Coronary artery (tissue), 2 donors: Measurements from ENCODE around the gene NPNT.
A peak's percentile ranks its signal among the peaks of the same experiment; 100 is the strongest.

Source experiments
- DNase-seq: peaks from one replicate; pipeline ENCODE4 v3.0.0-alpha.2; 2017; ENCODE audit warnings: low spot score
- H3K27ac ChIP-seq, 2 donors: fragments of 200-600 bp; sonication (generic); one replicate each; pipeline ENCODE4 v1.5.1; 2016 to 2019
- H3K4me3 ChIP-seq: fragments of 200-600 bp; sonication (generic); 2 replicates; pipeline ENCODE4 v1.5.1; 2016; ENCODE audit warnings: mild to moderate bottlenecking, moderate library complexity
- CTCF ChIP-seq: fragments of 200-600 bp; sonication (generic); IDR thresholded peaks from one replicate; pipeline ENCODE4 v1.5.1; 2019; ENCODE audit warnings: antibody characterized with exemption

The NPNT gene

GRCh38 chr4:105917171-105917685, 22.0 kb downstream of the NPNT start:
- no peak for TF ChIP-seq CTCF
- H3K27ac ChIP-seq: no peak overlapping the region
- DNase-seq: no peak
- no peak overlapping the region for H3K4me3 ChIP-seq

- no peak for TF ChIP-seq CTCF
- DNase-seq: no peak
- H3K4me3 ChIP-seq: no peak overlapping the region
- peak overlapping the region in 1 of 2 donors; percentile 2 for H3K27ac ChIP-seq
These were observed 26.0 kb downstream of the NPNT start for GRCh38 chr4:105921301-105921700.

- Histone ChIP-seq H3K27ac (peak overlapping the region in 1 of 2 donors; percentile 45), H3K4me3 (no peak overlapping the region)
- DNase-seq: no peak
- no peak for TF ChIP-seq CTCF
These were observed 28.4 kb downstream of the NPNT start for GRCh38 chr4:105923497-105924238.

- Histone ChIP-seq H3K4me3 (no peak overlapping the region), H3K27ac (no peak overlapping the region)
- no peak for TF ChIP-seq CTCF
- DNase-seq: no peak
These were observed 29.1 kb downstream of the NPNT start for GRCh38 chr4:105924341-105924740.

GRCh38 chr4:105930698-105931097, 35.4 kb downstream of the NPNT start:
- no peak for DNase-seq
- TF ChIP-seq CTCF: no peak
- Histone ChIP-seq H3K4me3 (no peak overlapping the region), H3K27ac (no peak overlapping the region)

GRCh38 chr4:105933083-105933482, 37.8 kb downstream of the NPNT start:
- TF ChIP-seq CTCF: no peak
- Histone ChIP-seq H3K4me3 (no peak overlapping the region), H3K27ac (no peak overlapping the region)
- no peak for DNase-seq

GRCh38 chr4:105934386-105934785, 39.1 kb downstream of the NPNT start:
- no peak overlapping the region for H3K27ac ChIP-seq
- H3K4me3 ChIP-seq: no peak overlapping the region
- no peak for DNase-seq
- no peak for TF ChIP-seq CTCF
